HG02763 (cell line): ENCODE data around the gene SF3B2.
"Not testable (repeated sequence)": the region's sequence is repeated elsewhere in the genome, so short reads cannot be mapped to it uniquely, and the experiment has no call there.

Experiments used
- ATAC-seq: cut with Tn5 transposase; IDR thresholded peaks from one replicate; pipeline ENCODE4 v1.9.1; 2021; ENCODE audit warnings: mild to moderate bottlenecking, moderate library complexity; ENCODE audit not compliant: unreplicated experiment

Gene SF3B2

GRCh38 chr11:66071381-66071801 is 19.2 kb downstream of the SF3B2 start:
- no peak for ATAC-seq

- ATAC-seq: no peak
These were observed 19.9 kb downstream of the SF3B2 start for GRCh38 chr11:66072081-66072480.

- no peak for ATAC-seq
These were observed 20.4 kb downstream of the SF3B2 start for GRCh38 chr11:66072518-66072917.

- no peak for ATAC-seq
These were observed 21.5 kb downstream of the SF3B2 start for GRCh38 chr11:66073669-66074068.

- no peak for ATAC-seq
These were observed 23.1 kb downstream of the SF3B2 start for GRCh38 chr11:66075273-66075672.

GRCh38 chr11:66076561-66076960 is 24.4 kb downstream of the SF3B2 start:
- no peak for ATAC-seq

- no peak for ATAC-seq
These were observed 25.8 kb downstream of the SF3B2 start for GRCh38 chr11:66077927-66078326.

- not testable (repeated sequence) for ATAC-seq
These were observed 26.8 kb downstream of the SF3B2 start for GRCh38 chr11:66078949-66079348.

GRCh38 chr11:66080055-66080817 is 28.1 kb downstream of the SF3B2 start:
- ATAC-seq: no peak

- ATAC-seq: peak; percentile 62
These were observed 29.3 kb downstream of the SF3B2 start for GRCh38 chr11:66081505-66081904.

GRCh38 chr11:66082946-66083698 is 31.0 kb downstream of the SF3B2 start:
- no peak for ATAC-seq

- ATAC-seq: no peak
These were observed 31.6 kb downstream of the SF3B2 start for GRCh38 chr11:66083767-66084166.

GRCh38 chr11:66084821-66085475 is 32.8 kb downstream of the SF3B2 start:
- no peak for ATAC-seq

GRCh38 chr11:66087148-66087908 is 35.2 kb downstream of the SF3B2 start:
- no peak for ATAC-seq

- ATAC-seq: no peak
These were observed 36.9 kb downstream of the SF3B2 start for GRCh38 chr11:66089067-66089466.

- ATAC-seq: no peak
These were observed 38.1 kb downstream of the SF3B2 start for GRCh38 chr11:66090288-66090687.

GRCh38 chr11:66092125-66092524 is 40.0 kb downstream of the SF3B2 start:
- not testable (repeated sequence) for ATAC-seq

- not testable (repeated sequence) for ATAC-seq
These were observed 47.6 kb downstream of the SF3B2 start for GRCh38 chr11:66099746-66100145.

GRCh38 chr11:66100272-66101065 is 48.3 kb downstream of the SF3B2 start:
- no peak for ATAC-seq

GRCh38 chr11:66101066-66101464 is 48.9 kb downstream of the SF3B2 start:
- no peak for ATAC-seq
